ENCODE results near the gene XYLT1. TPM values are rescaled to one million over a fixed set of nuclear protein-coding genes. Genes with fewer than 3 reads are reported as not detected.

XYLT1 gene
- total and polyA plus RNA-seq, 2 of the 8 experiments (the other 6 are each of a cell fraction or from before 2014, with no cell fraction given), result 6.6 to 25.4 TPM

DNA sequence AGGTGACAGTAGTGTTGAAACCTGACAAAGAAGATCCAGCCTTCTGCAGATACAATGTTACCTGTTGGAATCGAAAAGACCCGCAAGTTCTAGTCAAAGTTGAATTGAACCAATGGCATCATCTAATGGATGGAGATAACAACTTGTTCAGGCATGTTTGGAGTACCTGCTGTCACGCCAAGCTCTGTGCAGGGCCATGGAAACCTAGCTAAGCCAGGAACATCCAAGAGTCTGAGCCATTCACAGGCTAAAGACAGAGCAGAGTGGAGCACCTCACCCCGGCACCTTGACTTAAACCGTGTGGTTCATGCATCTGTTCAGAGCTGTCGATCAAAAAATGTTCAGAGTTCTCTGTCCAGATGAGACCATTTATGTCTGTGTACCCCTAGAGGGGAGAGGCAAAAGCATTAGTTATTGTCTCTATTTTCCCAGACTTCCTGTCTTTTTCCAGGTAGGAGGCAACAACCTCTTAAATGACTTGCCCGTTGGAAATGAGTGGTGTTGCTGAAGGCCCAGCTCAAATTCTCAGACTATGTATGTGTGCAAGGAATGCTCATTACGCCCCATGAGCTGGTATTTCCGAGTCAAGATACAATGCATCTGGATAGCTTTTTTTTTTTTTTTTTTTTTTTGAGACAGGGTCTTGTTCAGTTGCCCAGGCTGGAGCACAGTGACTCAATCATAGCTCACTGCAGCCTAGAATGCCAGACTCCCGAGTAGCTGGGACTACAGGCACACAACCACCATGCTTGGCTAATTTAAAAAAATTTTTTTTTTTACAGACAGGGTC is 44.9 kb upstream of the XYLT1 start:
- no peaks in the 10 kb centered on the region for H3K9me3 ChIP-seq (ENCODE audit: insufficient read depth in 2 of 2, low read depth in 1 of 2, low read length in 1 of 2)
- no peak overlapping the region for H4K8ac ChIP-seq (ENCODE audit: extremely low read depth, insufficient read depth, low read length)
- H3K14ac ChIP-seq (ENCODE audit: insufficient read length), result no peak overlapping the region
- no peak overlapping the region for H3K56ac ChIP-seq (replicated peaks; ENCODE audit: insufficient read length, low read depth, low read length)
- no peaks in the 10 kb centered on the region for H4K20me1 ChIP-seq (replicated peaks in 1 of 2; ENCODE audit: control insufficient read depth in 1 of 2, insufficient read depth in 2 of 2, low read length in 2 of 2)
- H4K5ac ChIP-seq (ENCODE audit: insufficient read length, low read depth, low read length), result no peak overlapping the region
- DNase-seq (ENCODE audit: low read depth in 1 of 2, low spot score in 2 of 2) (no peak), FAIRE-seq (no peak)
- no peak overlapping the region for H2BK20ac ChIP-seq (ENCODE audit: low read length)
- H3K18ac ChIP-seq (ENCODE audit: extremely low read depth, low read length), result no peak overlapping the region
- H3K23ac ChIP-seq (ENCODE audit: insufficient read length), result no peak overlapping the region
- no peak overlapping the region for H2BK12ac ChIP-seq (ENCODE audit: low read depth, low read length)
- 87% methylated on average over 10 of the region's 10 CpGs; no CpG with 5 or more reads in 1 of the 2 experiments for WGBS, 2 experiments (ENCODE audit: extremely low coverage in 1 of 2, insufficient coverage in 1 of 2, insufficient read length in 1 of 2, insufficient replicate concordance in 2 of 2, low coverage in 1 of 2, low lambda C conversion rate in 2 of 2, missing lambda C conversion rate in 1 of 2)
- no peak overlapping the region for H3K4me3 ChIP-seq (ENCODE audit: extremely low read depth in 1 of 4, insufficient read depth in 2 of 4, low read depth in 3 of 4, low read length in 4 of 4)
- no peaks in the 10 kb centered on the region for H3K27me3 ChIP-seq (replicated peaks in 1 of 4; ENCODE audit: control insufficient read depth in 3 of 4, extremely low read depth in 1 of 4, insufficient read depth in 3 of 4, low read length in 3 of 4)
- no peak overlapping the region for H4K91ac ChIP-seq (replicated peaks; ENCODE audit: insufficient read length, low read length)
- H3K79me2 ChIP-seq (ENCODE audit: control insufficient read depth in 1 of 2, insufficient read depth in 2 of 2, low read length in 2 of 2), result no peaks in the 10 kb centered on the region
- H2AK5ac ChIP-seq (ENCODE audit: low read depth, low read length), result no peak overlapping the region
- no peaks in the 10 kb centered on the region for H3K23me2 ChIP-seq (ENCODE audit: low read depth, low read length)
- H2BK120ac ChIP-seq (replicated peaks; ENCODE audit: low read depth, low read length), result no peak overlapping the region
- H3K9ac ChIP-seq (replicated peaks in 1 of 4; ENCODE audit: extremely low read depth in 1 of 4, low read depth in 3 of 4, low read length in 3 of 4), result no peak overlapping the region
- H2BK5ac ChIP-seq (ENCODE audit: low read depth, low read length), result no peak overlapping the region
- H3K79me1 ChIP-seq (ENCODE audit: low read depth, low read length), result no peaks in the 10 kb centered on the region
- no peak overlapping the region for H3K27ac ChIP-seq (ENCODE audit: low read depth, low read length)
- no peak overlapping the region for H3K4me2 ChIP-seq (ENCODE audit: insufficient read depth in 1 of 2, low read depth in 2 of 2, low read length in 2 of 2)
- no peak overlapping the region for H3K4ac ChIP-seq (replicated peaks; ENCODE audit: insufficient read length, low read depth, low read length)
- CTCF ChIA-PET (ENCODE audit: partially characterized antibody), result interaction anchor here (0.8 kb wide), 1 partner anchor 29 kb away, joined by 3 read pairs; no protein-coding TSS in a partner anchor
- H2AFZ ChIP-seq (ENCODE audit: low read length), result 0 out of 2 replicates have a peak overlapping the region, but pooled peaks have one; percentile 29
- POLR2A ChIA-PET (ENCODE audit: partially characterized antibody), result interaction anchor here (1.1 kb wide), 1 partner anchor 11 kb away, joined by 3 read pairs; no protein-coding TSS in a partner anchor
- TF ChIP-seq ASH2L (IDR thresholded peaks at IDR 0.05; ENCODE audit: low read length) (no peak), CREB1 (IDR thresholded peaks at IDR 0.05) (no peak), SIN3A (conservative IDR thresholded peaks at IDR 0.05 in 1 of 2, IDR thresholded peaks at IDR 0.05 in 1 of 2; ENCODE audit: low read depth in 1 of 2, low read length in 2 of 2) (no peak), POLR2AphosphoS5 (IDR thresholded peaks at IDR 0.05; ENCODE audit: low read depth, low read length) (no peak), TAF1 (IDR thresholded peaks at IDR 0.05; ENCODE audit: low read depth, low read length) (no peak), EZH2 (IDR thresholded peaks at IDR 0.05; ENCODE audit: low read depth, low read length, severe bottlenecking) (no peak), RAD21 (IDR thresholded peaks at IDR 0.05 in 1 of 2, conservative IDR thresholded peaks at IDR 0.05 in 1 of 2; ENCODE audit: low read depth in 2 of 2, low read length in 2 of 2) (no peak)
- TF ChIP-seq, protein P1, sequence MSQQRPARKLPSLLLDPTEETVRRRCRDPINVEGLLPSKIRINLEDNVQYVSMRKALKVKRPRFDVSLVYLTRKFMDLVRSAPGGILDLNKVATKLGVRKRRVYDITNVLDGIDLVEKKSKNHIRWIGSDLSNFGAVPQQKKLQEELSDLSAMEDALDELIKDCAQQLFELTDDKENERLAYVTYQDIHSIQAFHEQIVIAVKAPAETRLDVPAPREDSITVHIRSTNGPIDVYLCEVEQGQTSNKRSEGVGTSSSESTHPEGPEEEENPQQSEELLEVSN (IDR thresholded peaks at IDR 0.05), result no peak
- no peak overlapping the region for H2BK15ac ChIP-seq (ENCODE audit: low read length)
- no peaks in the 10 kb centered on the region for H3K36me3 ChIP-seq (ENCODE audit: control insufficient read depth in 2 of 4, insufficient read depth in 4 of 4, low read length in 3 of 4)
- H3K4me1 ChIP-seq (replicated peaks in 1 of 4; ENCODE audit: control insufficient read depth in 3 of 4, insufficient read depth in 4 of 4, low read length in 3 of 4), result no peaks in the 10 kb centered on the region

All from H1 (cell line).